ENCODE results near the gene KYNU. TPM values are rescaled to one million over a fixed set of nuclear protein-coding genes. Genes with fewer than 3 reads are reported as not detected.

Gene KYNU
- total and polyA plus RNA-seq, 2 of the 13 experiments (the other 11 are each of a cell fraction or from before 2014, with no cell fraction given), result 21.9 to 68.6 TPM

GRCh38 chr2:142974288-142975024, 97.0 kb downstream of the KYNU start (continued):
- no peak for TF ChIP-seq SKIL (CRISPR knock-in tag; IDR thresholded peaks at IDR 0.05; ENCODE audit: borderline replicate concordance)
- TF ChIP-seq ZNF414 (CRISPR knock-in tag; IDR thresholded peaks at IDR 0.05), result no peak
- no peak for TF ChIP-seq PHF8 (CRISPR knock-in tag; IDR thresholded peaks at IDR 0.05)
- TF ChIP-seq ZBTB7A (CRISPR knock-in tag; IDR thresholded peaks at IDR 0.05), result no peak
- no peak for TF ChIP-seq AKNA (CRISPR knock-in tag; IDR thresholded peaks at IDR 0.05; ENCODE audit: borderline replicate concordance)
- no peak for TF ChIP-seq NFATC3 (CRISPR knock-in tag; IDR thresholded peaks at IDR 0.05)
- TF ChIP-seq TEAD2 (CRISPR knock-in tag; IDR thresholded peaks at IDR 0.05), result no peak

Data from HepG2 (cell line).